ENCODE results near the gene PARVA.

Gene PARVA

GRCh38 chr11:12456651-12457579 is 79.5 kb downstream of the PARVA start:
- no peak for DNase-seq (ENCODE audit: low spot score)

GRCh38 chr11:12458042-12458441 is 80.7 kb downstream of the PARVA start:
- no peak for DNase-seq (ENCODE audit: low spot score)

- DNase-seq (ENCODE audit: low spot score): no peak
Measured at GRCh38 chr11:12459374-12459773, 82.0 kb downstream of the PARVA start.

- no peak for DNase-seq (ENCODE audit: low spot score)
Measured at GRCh38 chr11:12459865-12460444, 82.6 kb downstream of the PARVA start.

- DNase-seq (ENCODE audit: low spot score): no peak
Measured at GRCh38 chr11:12460466-12460865, 83.1 kb downstream of the PARVA start.

- no peak for DNase-seq (ENCODE audit: low spot score)
Measured at GRCh38 chr11:12461516-12461915, 84.1 kb downstream of the PARVA start.

GRCh38 chr11:12464303-12464702 is 86.9 kb downstream of the PARVA start:
- no peak for DNase-seq (ENCODE audit: low spot score)

- DNase-seq (ENCODE audit: low spot score): no peak
Measured at GRCh38 chr11:12465332-12465731, 88.0 kb downstream of the PARVA start.

- DNase-seq (ENCODE audit: low spot score): no peak
Measured at GRCh38 chr11:12467610-12468009, 90.2 kb downstream of the PARVA start.

- no peak for DNase-seq (ENCODE audit: low spot score)
Measured at GRCh38 chr11:12469451-12469850, 92.1 kb downstream of the PARVA start.

- DNase-seq (ENCODE audit: low spot score): no peak
Measured at GRCh38 chr11:12470236-12470635, 92.9 kb downstream of the PARVA start.

GRCh38 chr11:12472401-12473005 is 95.1 kb downstream of the PARVA start:
- no peak for DNase-seq (ENCODE audit: low spot score)

- no peak for DNase-seq (ENCODE audit: low spot score)
Measured at GRCh38 chr11:12473381-12473780, 96.0 kb downstream of the PARVA start.

- DNase-seq (ENCODE audit: low spot score): no peak
Measured at GRCh38 chr11:12474871-12475270, 97.5 kb downstream of the PARVA start.

- DNase-seq (ENCODE audit: low spot score): no peak
Measured at GRCh38 chr11:12478743-12479142, 101.4 kb downstream of the PARVA start.

GRCh38 chr11:12480401-12480800 is 103.0 kb downstream of the PARVA start:
- DNase-seq (ENCODE audit: low spot score): no peak

GRCh38 chr11:12482839-12483238 is 105.5 kb downstream of the PARVA start:
- no peak for DNase-seq (ENCODE audit: low spot score)

GRCh38 chr11:12483604-12484003 is 106.2 kb downstream of the PARVA start:
- no peak for DNase-seq (ENCODE audit: low spot score)

- no peak for DNase-seq (ENCODE audit: low spot score)
Measured at GRCh38 chr11:12485328-12485727, 108.0 kb downstream of the PARVA start.

GRCh38 chr11:12489246-12489772 is 111.9 kb downstream of the PARVA start:
- DNase-seq (ENCODE audit: low spot score): no peak

GRCh38 chr11:12494699-12495098 is 117.3 kb downstream of the PARVA start:
- no peak for DNase-seq (ENCODE audit: low spot score)

GRCh38 chr11:12496181-12497025 is 119.0 kb downstream of the PARVA start:
- DNase-seq (ENCODE audit: low spot score): no peak

All from CD4-positive, alpha-beta T cell treated with Interleukin-6 at 100 ng/mL for 8 hours (primary cell).